NCI-H128 (cell line): ENCODE results near the gene AMDHD1.
"Not testable (repeated sequence)": the region's sequence is repeated elsewhere in the genome, so short reads cannot be mapped to it uniquely, and the experiment has no call there.

Experiments used
- DNase-seq: peaks from one replicate; lab custom pipeline; 2025; ENCODE audit not compliant: unreplicated experiment; lab: John Stamatoyannopoulos, UW

Gene AMDHD1

GRCh38 chr12:95962222-95962621 lies 19.1 kb downstream of the AMDHD1 start:
- DNase-seq = no peak

GRCh38 chr12:95963096-95963495 lies 20.0 kb downstream of the AMDHD1 start:
- no peak for DNase-seq

DNA sequence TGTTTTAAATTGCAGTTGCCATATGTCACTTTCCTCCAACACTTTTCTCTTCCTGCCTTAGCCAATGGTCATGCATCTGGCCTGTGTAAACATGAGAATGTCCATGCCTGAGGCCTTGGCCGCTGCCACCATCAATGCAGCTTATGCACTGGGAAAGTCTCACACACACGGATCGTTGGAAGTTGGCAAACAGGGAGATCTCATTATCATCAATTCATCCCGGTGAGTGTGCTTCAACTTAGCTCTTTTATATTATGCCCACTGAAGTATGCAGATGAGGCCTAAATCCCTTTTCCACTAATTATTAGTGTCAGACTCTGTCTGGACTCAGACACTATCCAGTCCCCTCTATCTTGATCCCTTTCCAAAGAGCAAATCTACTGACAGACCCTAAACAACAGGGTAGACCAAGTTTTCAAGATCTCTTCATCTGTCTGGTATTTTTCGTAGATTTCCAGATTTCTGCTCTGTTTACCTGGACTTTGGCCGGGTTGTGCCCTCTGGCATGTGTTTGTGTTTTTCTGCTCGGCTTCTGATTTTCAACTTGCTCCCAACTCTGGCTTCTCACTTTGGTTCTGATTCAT lies 23.2 kb downstream of the AMDHD1 start:
- DNase-seq = no peak

GRCh38 chr12:95967301-95967700 lies 24.2 kb downstream of the AMDHD1 start:
- no peak for DNase-seq

GRCh38 chr12:95969116-95969515 lies 26.0 kb downstream of the AMDHD1 start:
- not testable (repeated sequence) for DNase-seq

DNA sequence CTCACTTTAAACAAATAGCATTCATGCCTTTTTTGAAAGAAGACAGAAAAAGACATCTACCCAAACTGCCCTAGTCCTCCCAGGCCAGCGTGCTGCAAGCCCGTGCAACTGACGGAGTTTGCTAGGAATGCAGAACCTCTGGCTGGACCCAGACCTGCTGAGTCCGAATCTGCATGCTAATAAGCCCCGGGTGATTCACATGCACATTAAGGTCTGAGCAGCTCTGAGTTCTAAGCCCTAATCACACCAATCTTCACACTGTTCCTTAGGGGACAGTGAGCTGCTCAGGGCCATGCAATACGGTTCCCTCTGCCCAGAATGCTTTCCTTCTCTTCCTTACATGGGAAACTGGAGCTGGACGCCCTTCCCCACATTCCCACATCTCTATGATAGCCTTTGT lies 27.8 kb downstream of the AMDHD1 start:
- DNase-seq = no peak

DNA sequence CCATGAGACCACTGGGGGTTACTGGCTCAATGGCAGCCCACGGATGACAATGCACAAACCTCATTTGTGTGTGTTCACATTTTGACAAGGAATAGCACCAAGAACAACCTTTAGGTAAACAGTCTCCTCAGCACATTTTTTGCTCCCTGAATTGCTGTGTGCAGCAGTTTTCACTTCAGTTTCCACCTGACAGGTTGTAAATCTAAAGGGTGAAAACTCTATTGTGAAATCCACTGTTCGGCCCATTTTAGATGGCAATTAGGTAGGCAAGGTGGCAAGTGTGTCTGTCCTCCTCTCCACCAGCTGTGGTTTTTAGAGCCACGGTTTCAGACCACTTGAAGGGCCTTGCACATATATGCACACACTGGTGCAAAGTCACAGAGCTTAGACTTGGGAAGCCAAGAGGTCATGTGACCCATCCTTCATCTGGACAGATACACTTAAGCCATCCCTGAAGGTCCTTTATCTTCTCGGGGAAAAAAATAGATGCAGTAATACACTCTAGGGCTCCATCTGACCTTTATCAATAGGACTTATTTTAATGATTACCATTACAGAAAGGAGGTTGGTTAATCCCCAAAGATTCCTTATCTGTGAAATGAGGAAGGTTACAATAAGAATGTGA lies 29.8 kb downstream of the AMDHD1 start:
- DNase-seq = no peak

GRCh38 chr12:95974358-95974757 lies 31.2 kb downstream of the AMDHD1 start:
- no peak for DNase-seq

GRCh38 chr12:95975491-95975890 lies 32.4 kb downstream of the AMDHD1 start:
- no peak for DNase-seq

DNA sequence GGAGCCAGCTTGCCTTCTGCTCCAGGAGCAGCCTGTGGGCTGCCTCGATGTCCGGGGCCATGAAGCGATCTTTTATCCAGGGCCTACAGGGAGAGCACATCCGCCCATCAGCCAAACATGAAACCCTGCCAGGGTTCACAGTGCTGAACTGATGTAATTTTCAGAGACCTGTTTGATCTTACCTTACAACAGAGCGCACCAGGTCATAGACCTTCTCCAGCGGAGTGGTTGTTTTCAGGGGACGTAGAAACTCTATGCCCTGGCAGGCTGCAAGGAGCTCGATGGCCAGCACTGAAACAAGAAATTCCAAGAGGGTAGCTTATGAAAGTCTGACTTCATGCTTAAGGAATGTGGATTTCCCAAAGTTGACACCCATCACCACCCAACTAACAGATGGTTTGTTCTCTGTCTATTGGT lies 33.3 kb downstream of the AMDHD1 start:
- DNase-seq = no peak

- DNase-seq = no peak
Observed at GRCh38 chr12:95977764-95978305, 34.7 kb downstream of the AMDHD1 start.

- no peak for DNase-seq
Observed at GRCh38 chr12:95978351-95978750, 35.2 kb downstream of the AMDHD1 start.

- DNase-seq = no peak
Observed at GRCh38 chr12:95978774-95979173, 35.6 kb downstream of the AMDHD1 start.

- no peak for DNase-seq
Observed at GRCh38 chr12:95980437-95980836, 37.3 kb downstream of the AMDHD1 start.

GRCh38 chr12:95982602-95983001 lies 39.5 kb downstream of the AMDHD1 start:
- no peak for DNase-seq

GRCh38 chr12:95984682-95985081 lies 41.6 kb downstream of the AMDHD1 start:
- DNase-seq = no peak

GRCh38 chr12:95986635-95987570 lies 43.8 kb downstream of the AMDHD1 start:
- no peak for DNase-seq

DNA sequence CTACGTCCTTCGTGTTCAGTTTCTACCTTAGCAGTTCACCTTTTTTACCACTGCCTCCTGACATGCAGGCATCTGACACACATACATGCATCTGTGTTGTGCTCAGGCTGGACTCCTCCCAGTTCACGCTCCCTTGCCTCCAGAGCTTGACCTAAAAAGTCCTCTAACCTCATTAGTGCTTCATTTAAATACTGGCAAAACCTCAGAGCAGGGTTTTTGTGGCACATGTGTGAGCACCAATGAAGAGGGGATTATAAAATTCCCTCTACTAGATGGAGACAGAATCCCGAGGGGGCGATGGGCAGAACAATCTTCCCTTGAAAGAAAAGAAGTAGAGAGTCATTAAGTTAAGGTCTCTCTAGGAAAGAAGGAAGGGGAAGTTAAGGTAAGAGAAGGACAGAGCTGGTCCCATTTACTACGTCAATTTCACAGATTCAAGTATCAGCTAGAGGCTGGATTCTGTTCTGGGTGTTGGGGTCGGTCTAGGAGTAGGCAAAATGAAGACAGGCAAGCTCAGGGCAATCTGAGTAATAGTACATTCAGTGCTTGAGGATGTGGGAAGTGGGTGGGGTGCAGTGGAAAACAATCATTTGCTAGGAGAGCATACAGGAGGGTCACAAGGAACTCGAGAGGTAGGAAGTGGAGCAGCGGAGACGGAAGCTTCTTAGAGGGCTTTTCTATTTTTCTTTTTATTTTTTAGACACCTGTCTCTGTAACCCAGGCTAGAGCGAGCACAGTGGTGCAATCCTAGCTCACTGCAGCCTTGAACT lies 45.6 kb downstream of the AMDHD1 start:
- no peak for DNase-seq

DNA sequence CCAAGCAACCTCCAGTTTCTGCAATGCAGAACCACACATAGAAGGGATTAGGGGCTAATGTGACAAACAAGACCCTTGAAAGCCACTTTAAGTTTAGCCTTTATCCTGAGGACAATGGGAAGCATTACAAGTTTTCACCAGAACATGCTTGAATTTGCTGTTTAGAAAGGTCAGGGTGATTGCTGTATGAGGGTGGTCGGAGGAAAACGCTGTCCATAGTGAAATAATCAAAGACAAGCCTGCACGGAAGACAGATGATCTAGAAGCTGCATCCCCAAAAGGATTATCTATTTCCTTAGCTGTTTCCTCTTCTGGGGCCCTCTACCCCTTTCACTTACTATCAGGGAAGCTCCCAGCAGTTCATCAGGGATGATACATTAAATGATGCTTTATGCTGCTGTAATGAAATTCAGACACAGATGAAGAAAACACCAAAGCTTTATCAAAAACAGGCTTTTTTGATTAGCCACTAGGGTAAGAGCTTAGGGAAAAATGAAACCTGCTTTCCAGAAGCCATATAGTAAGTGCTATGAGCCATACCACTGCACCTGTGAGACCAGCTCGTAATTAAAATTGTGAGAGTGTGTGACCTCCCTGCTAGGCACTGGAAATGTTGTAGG lies 46.5 kb downstream of the AMDHD1 start:
- DNase-seq = no peak

DNA sequence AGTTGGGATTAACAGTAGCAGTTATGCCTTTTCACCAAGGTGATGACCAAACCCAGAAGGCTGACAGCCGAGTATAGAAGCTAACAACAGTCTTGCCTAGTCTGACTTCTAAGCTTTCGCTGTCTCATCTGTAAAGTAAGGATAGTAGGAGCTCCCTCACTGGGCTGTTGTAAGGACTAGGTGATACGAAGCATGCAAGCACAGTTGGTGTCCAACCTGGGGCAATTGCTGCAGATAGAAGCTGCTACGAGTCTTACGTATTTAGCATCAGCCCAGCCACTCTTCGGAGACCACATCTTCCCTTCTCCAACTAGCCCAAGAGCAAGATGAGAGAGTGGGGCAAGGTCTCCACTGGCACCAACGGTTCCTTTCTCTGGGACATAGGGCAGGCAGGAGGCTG lies 47.0 kb downstream of the AMDHD1 start:
- DNase-seq = no peak

DNA sequence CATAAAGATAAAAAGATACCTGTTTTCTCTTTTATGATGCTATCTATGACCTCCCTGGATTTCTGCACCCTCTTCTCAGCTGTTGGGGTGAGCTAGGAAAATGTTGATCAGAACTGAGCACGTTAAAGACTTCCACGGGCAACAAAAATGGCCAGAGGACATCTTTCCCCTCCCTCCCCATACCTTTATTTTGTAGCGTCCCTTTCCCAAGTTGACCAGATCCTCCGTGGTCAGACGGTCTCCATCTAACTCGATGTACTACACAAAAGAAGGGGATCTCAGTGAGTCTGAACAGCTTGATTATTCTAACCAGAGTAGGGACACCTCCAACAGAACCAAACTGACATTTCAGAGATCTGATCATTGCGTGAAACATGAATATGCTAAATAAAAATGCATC lies 50.8 kb downstream of the AMDHD1 start:
- DNase-seq = no peak
